ENCODE measurements around the gene RDX. TPM values are rescaled to one million over a fixed set of nuclear protein-coding genes. Genes with fewer than 3 reads are reported as not detected.
"Not testable (repeated sequence)": the region's sequence is repeated elsewhere in the genome, so short reads cannot be mapped to it uniquely, and the experiment has no call there.

RDX gene
- total RNA-seq, 1 donor from 2014 or later: 132 TPM

DNA sequence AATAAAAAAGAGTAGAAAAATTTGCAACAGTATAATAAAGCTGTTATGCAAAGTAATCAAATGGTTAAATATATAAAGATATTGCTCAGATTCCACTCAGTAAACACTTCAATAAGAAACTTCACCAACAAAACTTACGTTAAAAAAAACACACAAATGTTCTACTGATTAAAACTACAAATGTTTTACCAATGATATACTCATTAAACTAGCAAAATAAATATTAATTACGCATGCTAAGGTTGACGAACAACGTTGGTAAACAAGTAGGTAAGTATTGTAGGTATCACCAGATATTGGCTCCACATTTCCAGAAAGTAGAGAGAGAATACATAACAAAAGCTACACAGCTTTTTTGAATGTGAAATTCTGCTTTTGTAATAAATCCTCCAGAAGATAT lies 12.6 kb downstream of the RDX start:
- H3K36me3 Mint-ChIP-seq (ENCODE audit: low read depth, unreplicated experiment): no peaks in the 10 kb centered on the region
- H3K4me1 Mint-ChIP-seq (ENCODE audit: low read depth, unreplicated experiment): peaks cover 14% of the 10 kb centered on the region

GRCh38 chr11:110280595-110280994 lies 15.8 kb downstream of the RDX start:
- not testable (repeated sequence) for H3K9me3 ChIP-seq (ENCODE audit: insufficient read depth, low read depth, low read length); H3K4me1 Mint-ChIP-seq (ENCODE audit: low read depth, unreplicated experiment); H3K27ac Mint-ChIP-seq (ENCODE audit: unreplicated experiment); H3K27me3 Mint-ChIP-seq (ENCODE audit: low read depth, unreplicated experiment); H3K9me3 Mint-ChIP-seq (ENCODE audit: unreplicated experiment); H3K27me3 ChIP-seq (ENCODE audit: insufficient read depth, low read length); H3K27ac ChIP-seq (ENCODE audit: low read depth, low read length); H3K4me3 Mint-ChIP-seq (ENCODE audit: unreplicated experiment); H3K9ac ChIP-seq (ENCODE audit: low read length); H3K4me3 ChIP-seq (ENCODE audit: insufficient read depth, low read depth, low read length); DNase-seq (ENCODE audit: low read depth); H2AFZ ChIP-seq (ENCODE audit: low read depth, low read length); H3K4me2 ChIP-seq (ENCODE audit: low read length); H3K4me1 ChIP-seq (ENCODE audit: insufficient read depth, low read length); H3K36me3 ChIP-seq (ENCODE audit: insufficient read depth, low read length); FAIRE-seq; H3K36me3 Mint-ChIP-seq (ENCODE audit: low read depth, unreplicated experiment)
- peaks cover 93% of the 10 kb centered on the region for H3K79me2 ChIP-seq (ENCODE audit: insufficient read depth, low read length)
- peaks cover 52% of the 10 kb centered on the region for H4K20me1 ChIP-seq (ENCODE audit: insufficient read depth, low read length)

More for the DNA sequence above, 12.6 kb downstream of the RDX start:
- H3K4me1 ChIP-seq (ENCODE audit: insufficient read depth, low read length): no peaks in the 10 kb centered on the region
- H3K9ac ChIP-seq (ENCODE audit: low read length): no peak overlapping the region
- H4K20me1 ChIP-seq (ENCODE audit: insufficient read depth, low read length): peaks cover 71% of the 10 kb centered on the region
- FAIRE-seq (no peak), DNase-seq (ENCODE audit: low read depth) (no peak)
- H3K9me3 Mint-ChIP-seq (ENCODE audit: unreplicated experiment): no peaks in the 10 kb centered on the region
- no peak overlapping the region for H3K27ac Mint-ChIP-seq (ENCODE audit: unreplicated experiment)
- H3K4me2 ChIP-seq (ENCODE audit: low read length): no peak overlapping the region
- H2AFZ ChIP-seq (ENCODE audit: low read depth, low read length): no peak overlapping the region
- H3K27ac ChIP-seq (ENCODE audit: low read depth, low read length): no peak overlapping the region
- peaks cover 97% of the 10 kb centered on the region for H3K79me2 ChIP-seq (ENCODE audit: insufficient read depth, low read length)
- no peak for TF ChIP-seq EZH2 (IDR thresholded peaks at IDR 0.05; ENCODE audit: insufficient read depth, low read length)
- TF ChIP-seq, protein P1, sequence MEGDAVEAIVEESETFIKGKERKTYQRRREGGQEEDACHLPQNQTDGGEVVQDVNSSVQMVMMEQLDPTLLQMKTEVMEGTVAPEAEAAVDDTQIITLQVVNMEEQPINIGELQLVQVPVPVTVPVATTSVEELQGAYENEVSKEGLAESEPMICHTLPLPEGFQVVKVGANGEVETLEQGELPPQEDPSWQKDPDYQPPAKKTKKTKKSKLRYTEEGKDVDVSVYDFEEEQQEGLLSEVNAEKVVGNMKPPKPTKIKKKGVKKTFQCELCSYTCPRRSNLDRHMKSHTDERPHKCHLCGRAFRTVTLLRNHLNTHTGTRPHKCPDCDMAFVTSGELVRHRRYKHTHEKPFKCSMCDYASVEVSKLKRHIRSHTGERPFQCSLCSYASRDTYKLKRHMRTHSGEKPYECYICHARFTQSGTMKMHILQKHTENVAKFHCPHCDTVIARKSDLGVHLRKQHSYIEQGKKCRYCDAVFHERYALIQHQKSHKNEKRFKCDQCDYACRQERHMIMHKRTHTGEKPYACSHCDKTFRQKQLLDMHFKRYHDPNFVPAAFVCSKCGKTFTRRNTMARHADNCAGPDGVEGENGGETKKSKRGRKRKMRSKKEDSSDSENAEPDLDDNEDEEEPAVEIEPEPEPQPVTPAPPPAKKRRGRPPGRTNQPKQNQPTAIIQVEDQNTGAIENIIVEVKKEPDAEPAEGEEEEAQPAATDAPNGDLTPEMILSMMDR (IDR thresholded peaks at IDR 0.05; ENCODE audit: insufficient read depth, low read depth, low read length): no peak
- no peaks in the 10 kb centered on the region for H3K36me3 ChIP-seq (ENCODE audit: insufficient read depth, low read length)
- no peaks in the 10 kb centered on the region for H3K27me3 ChIP-seq (ENCODE audit: insufficient read depth, low read length)
- H3K4me3 ChIP-seq (ENCODE audit: insufficient read depth, low read depth, low read length): no peak overlapping the region
- no peak overlapping the region for H3K4me3 Mint-ChIP-seq (ENCODE audit: unreplicated experiment)
- no peaks in the 10 kb centered on the region for H3K9me3 ChIP-seq (ENCODE audit: insufficient read depth, low read depth, low read length)
- H3K27me3 Mint-ChIP-seq (ENCODE audit: low read depth, unreplicated experiment): no peaks in the 10 kb centered on the region

DNA sequence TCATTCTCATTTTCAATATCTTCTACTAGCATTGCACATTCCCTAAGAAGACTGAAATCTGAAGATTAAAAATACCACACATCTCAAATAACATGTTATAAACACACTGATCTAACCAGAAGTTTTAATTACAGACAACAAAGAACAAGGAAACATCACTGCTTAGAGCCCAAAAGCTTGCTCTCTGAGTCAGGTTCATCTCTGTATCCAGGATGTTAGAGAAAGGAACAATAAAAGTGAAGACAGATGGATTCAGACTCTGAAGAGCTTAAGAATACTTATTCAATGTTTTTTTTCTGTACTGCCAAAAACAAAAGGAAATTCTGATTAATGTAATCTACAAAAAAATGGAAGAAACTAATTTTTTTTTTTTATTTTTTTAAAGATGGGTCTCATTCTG lies 16.5 kb downstream of the RDX start:
- Histone ChIP-seq H3K27me3 (ENCODE audit: insufficient read depth, low read length) (no peaks in the 10 kb centered on the region), H3K27ac (ENCODE audit: low read depth, low read length) (no peak overlapping the region), H3K79me2 (ENCODE audit: insufficient read depth, low read length) (peaks cover 93% of the 10 kb centered on the region), H4K20me1 (ENCODE audit: insufficient read depth, low read length) (peaks cover 51% of the 10 kb centered on the region), H3K9ac (ENCODE audit: low read length) (no peak overlapping the region), H3K4me3 (ENCODE audit: insufficient read depth, low read depth, low read length) (no peak overlapping the region), H2AFZ (ENCODE audit: low read depth, low read length) (no peak overlapping the region), H3K36me3 (ENCODE audit: insufficient read depth, low read length) (peaks cover 5% of the 10 kb centered on the region), H3K9me3 (ENCODE audit: insufficient read depth, low read depth, low read length) (no peaks in the 10 kb centered on the region), H3K4me1 (ENCODE audit: insufficient read depth, low read length) (no peaks in the 10 kb centered on the region), H3K4me2 (ENCODE audit: low read length) (no peak overlapping the region)
- Mint-ChIP-seq H3K4me3 (ENCODE audit: unreplicated experiment) (no peak overlapping the region), H3K36me3 (ENCODE audit: low read depth, unreplicated experiment) (no peaks in the 10 kb centered on the region), H3K27ac (ENCODE audit: unreplicated experiment) (no peak overlapping the region), H3K27me3 (ENCODE audit: low read depth, unreplicated experiment) (no peaks in the 10 kb centered on the region), H3K9me3 (ENCODE audit: unreplicated experiment) (no peaks in the 10 kb centered on the region), H3K4me1 (ENCODE audit: low read depth, unreplicated experiment) (peaks cover 5% of the 10 kb centered on the region)
- FAIRE-seq: no peak
- no peak for DNase-seq (ENCODE audit: low read depth)
- TF ChIP-seq, protein P1 (IDR thresholded peaks at IDR 0.05; ENCODE audit: insufficient read depth, low read depth, low read length): no peak

Measured in astrocyte (in vitro differentiated cells and primary cell).